ENCODE data around the gene SLC22A13.
A peak's percentile ranks its signal among the peaks of the same experiment; 100 is the strongest.
"Not testable (repeated sequence)": the region's sequence is repeated elsewhere in the genome, so short reads cannot be mapped to it uniquely, and the experiment has no call there.

SLC22A13 gene

GRCh38 chr3:38265604-38266307 is at the start of gene SLC22A13:
SLC22A13 (plus strand) TSS chr3:38265812; CDS start chr3:38265861, 49 bp downstream.
- no peak for DNase-seq

- DNase-seq: no peak
Observed at GRCh38 chr3:38219609-38220197, 45.9 kb upstream of the SLC22A13 start.

- DNase-seq: no peak
Observed at GRCh38 chr3:38221005-38221404, 44.6 kb upstream of the SLC22A13 start.

GRCh38 chr3:38222032-38222634 is 43.5 kb upstream of the SLC22A13 start:
- DNase-seq: no peak

GRCh38 chr3:38224357-38224756 is 41.3 kb upstream of the SLC22A13 start:
- no peak for DNase-seq

- DNase-seq: no peak
Observed at GRCh38 chr3:38226273-38226672, 39.3 kb upstream of the SLC22A13 start.

- DNase-seq: no peak
Observed at GRCh38 chr3:38227989-38228388, 37.6 kb upstream of the SLC22A13 start.

- DNase-seq: no peak
Observed at GRCh38 chr3:38229036-38229435, 36.6 kb upstream of the SLC22A13 start.

- no peak for DNase-seq
Observed at GRCh38 chr3:38232701-38233100, 32.9 kb upstream of the SLC22A13 start.

GRCh38 chr3:38235466-38235865 is 30.1 kb upstream of the SLC22A13 start:
- DNase-seq: no peak

- DNase-seq: no peak
Observed at GRCh38 chr3:38238416-38239008, 27.1 kb upstream of the SLC22A13 start.

- not testable (repeated sequence) for DNase-seq
Observed at GRCh38 chr3:38242812-38243211, 22.8 kb upstream of the SLC22A13 start.

- DNase-seq: no peak
Observed at GRCh38 chr3:38245930-38246329, 19.7 kb upstream of the SLC22A13 start.

- no peak for DNase-seq
Observed at GRCh38 chr3:38247366-38248035, 18.1 kb upstream of the SLC22A13 start.

- no peak for DNase-seq
Observed at GRCh38 chr3:38250198-38250597, 15.4 kb upstream of the SLC22A13 start.

- DNase-seq: no peak
Observed at GRCh38 chr3:38251197-38251596, 14.4 kb upstream of the SLC22A13 start.

GRCh38 chr3:38253704-38254103 is 11.9 kb upstream of the SLC22A13 start:
- no peak for DNase-seq

GRCh38 chr3:38254872-38255271 is 10.7 kb upstream of the SLC22A13 start:
- no peak for DNase-seq

GRCh38 chr3:38255627-38256026 is 10.0 kb upstream of the SLC22A13 start:
- DNase-seq: no peak

- DNase-seq: no peak
Observed at GRCh38 chr3:38257583-38257982, 8.0 kb upstream of the SLC22A13 start.

GRCh38 chr3:38260474-38260873 is 5.1 kb upstream of the SLC22A13 start:
- peak; percentile 14 for DNase-seq

- DNase-seq: no peak
Observed at GRCh38 chr3:38264353-38264771, 1.2 kb upstream of the SLC22A13 start.

- DNase-seq: no peak
Observed at GRCh38 chr3:38264779-38265178, 833 bp upstream of the SLC22A13 start.
